Choroid plexus epithelial cell (primary cell): ENCODE data around the gene MAP2K1.
A peak's percentile ranks its signal among the peaks of the same experiment; 100 is the strongest.

ENCODE experiments used
- DNase-seq: peaks from one replicate; pipeline ENCODE4 v3.0.0-alpha.2; 2010; ENCODE audit warnings: low read depth
- H3K4me3 ChIP-seq: 2 replicates; pipeline ENCODE4 v1.5.1; 2011; ENCODE audit warnings: low read depth, mild to moderate bottlenecking, control low read depth, low read length, moderate library complexity
- TF ChIP-seq, protein P1 (sequence below): conservative IDR thresholded peaks from 2 replicates; pipeline ENCODE4 v1.5.1; 2011; ENCODE audit warnings: low read depth, mild to moderate bottlenecking, control low read depth, inconsistent platforms, low read length, moderate library complexity

Gene MAP2K1

DNA sequence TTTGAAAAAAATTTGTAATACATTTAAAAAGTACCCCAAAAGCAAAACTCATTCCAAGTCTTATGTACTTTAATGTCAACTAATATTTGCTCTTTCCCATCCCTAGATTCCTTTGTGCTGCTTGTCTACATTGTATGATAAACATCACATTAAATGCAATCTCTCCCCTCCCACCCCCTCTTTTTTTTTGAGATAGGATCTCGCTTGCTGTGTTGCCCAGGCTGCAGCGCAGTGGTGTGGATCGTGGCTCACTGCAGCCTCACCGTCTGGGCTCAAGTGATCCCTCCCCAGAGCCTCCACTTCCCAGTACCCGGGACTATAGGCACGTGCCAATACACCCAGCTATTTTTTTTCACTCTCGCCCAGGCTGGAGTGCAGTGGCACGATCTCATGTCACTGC, 12.6 kb downstream of the MAP2K1 start:
- DNase-seq = no peak
- TF ChIP-seq, protein P1, sequence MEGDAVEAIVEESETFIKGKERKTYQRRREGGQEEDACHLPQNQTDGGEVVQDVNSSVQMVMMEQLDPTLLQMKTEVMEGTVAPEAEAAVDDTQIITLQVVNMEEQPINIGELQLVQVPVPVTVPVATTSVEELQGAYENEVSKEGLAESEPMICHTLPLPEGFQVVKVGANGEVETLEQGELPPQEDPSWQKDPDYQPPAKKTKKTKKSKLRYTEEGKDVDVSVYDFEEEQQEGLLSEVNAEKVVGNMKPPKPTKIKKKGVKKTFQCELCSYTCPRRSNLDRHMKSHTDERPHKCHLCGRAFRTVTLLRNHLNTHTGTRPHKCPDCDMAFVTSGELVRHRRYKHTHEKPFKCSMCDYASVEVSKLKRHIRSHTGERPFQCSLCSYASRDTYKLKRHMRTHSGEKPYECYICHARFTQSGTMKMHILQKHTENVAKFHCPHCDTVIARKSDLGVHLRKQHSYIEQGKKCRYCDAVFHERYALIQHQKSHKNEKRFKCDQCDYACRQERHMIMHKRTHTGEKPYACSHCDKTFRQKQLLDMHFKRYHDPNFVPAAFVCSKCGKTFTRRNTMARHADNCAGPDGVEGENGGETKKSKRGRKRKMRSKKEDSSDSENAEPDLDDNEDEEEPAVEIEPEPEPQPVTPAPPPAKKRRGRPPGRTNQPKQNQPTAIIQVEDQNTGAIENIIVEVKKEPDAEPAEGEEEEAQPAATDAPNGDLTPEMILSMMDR = no peak
- no peak overlapping the region for H3K4me3 ChIP-seq

DNA sequence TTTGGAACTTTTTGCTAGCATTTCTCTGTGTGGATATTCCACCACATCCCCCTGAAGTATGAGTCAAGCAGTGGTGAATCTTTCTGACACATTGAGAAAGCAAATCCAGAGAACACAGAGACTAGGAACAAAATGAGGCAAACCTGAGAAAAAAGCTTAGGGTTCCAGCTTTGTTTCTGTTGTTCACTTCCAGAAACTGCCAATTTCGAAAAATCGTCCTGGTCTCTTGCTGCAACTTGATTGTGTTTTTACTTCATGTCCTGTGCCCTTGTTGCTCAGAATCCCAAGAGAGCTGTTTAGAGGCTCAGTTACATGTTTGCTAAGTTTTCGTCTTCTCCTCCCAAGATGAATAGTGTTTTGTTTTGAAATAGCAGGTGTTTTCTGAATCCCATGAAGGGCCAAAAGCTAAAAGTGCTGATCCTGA, 13.7 kb downstream of the MAP2K1 start:
- no peak overlapping the region for H3K4me3 ChIP-seq
- DNase-seq = peak; percentile 37
- TF ChIP-seq, protein P1 = no peak

DNA sequence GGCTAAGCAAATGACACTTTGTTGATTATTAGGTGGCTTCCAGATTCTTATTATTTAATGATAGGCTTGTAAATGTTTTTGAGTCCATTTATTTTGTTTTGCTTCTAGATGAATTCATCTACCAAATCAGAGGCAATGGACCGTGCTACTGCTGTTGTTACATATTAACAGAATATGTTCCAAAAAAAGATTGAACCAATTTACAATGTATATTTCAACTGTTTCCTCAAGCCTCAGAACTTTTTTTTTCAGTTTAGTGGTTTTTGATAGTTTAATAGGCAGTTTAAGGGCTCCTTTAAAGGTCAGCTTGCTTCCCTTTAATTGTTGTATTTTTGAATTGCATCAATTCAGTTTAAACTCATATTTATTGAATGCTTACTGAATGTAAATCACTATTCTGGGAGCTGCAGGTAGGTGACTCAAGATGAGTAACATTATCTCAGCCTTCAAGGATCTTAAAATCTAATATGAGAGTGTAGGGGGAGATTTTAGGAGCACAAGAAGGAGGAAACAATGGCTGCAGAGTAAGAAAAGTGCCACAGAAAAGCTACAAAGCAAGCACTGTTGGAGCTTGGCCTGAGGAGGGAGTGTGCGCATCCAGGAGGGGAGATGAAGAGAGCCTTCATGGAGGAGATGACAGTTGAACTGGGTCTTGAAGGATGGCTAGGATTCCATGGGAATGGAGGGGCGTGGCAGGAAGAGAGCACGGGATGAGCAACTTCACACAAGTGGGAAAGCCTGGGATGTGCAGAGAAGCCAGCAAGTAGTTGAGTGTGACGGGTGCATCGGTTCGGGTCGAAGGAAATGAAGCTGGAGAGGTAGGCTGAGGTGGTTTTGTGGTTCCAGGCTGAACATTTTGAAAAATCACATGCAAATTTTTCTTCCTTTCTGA, 14.7 kb downstream of the MAP2K1 start:
- no peak for DNase-seq
- TF ChIP-seq, protein P1 = peak; percentile 22
- H3K4me3 ChIP-seq = no peak overlapping the region

DNA sequence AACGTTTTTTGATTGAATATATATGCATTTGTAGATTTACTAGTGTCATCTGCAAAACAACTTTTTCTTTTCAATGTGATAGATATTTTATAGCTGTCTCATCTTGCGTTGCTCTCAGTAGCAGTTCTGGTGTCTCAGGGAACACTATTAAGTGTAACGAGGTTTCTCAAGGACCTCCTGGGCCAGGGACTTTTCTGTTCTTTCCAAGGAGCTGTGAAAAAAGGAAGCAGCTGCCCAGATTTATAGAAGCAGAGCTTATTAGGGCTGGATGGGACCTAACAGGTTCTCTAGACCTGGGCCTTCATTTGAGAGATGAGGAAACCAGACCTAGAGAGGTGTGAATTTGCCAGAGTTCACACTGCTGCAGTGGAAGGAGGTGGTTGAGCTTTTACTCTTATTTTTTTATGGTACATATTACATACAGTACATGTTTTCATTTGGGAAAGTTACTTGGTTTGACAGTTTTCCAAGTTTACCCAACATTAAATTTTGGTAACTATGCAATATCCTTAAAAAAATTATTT, 16.1 kb downstream of the MAP2K1 start:
- no peak overlapping the region for H3K4me3 ChIP-seq
- TF ChIP-seq, protein P1 = no peak
- DNase-seq = no peak

DNA sequence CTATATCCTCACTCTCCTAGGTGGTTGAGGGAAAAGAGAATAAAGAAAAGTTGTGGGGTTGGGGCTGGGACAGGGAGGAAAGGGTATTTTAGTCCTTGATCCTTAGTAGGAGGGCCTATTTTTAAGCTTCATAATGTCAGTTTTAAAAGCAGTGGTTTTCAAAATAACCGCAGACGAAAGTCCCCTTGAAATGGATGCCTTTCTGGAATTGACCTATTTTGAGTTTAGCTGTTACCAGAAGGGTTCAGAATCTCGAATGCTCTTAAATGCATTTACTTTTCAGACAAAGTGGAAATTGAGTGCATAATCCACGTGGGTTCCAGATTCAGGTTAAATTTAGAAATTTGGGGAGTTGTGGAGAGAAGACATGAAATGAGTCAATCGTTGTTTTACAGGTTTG, 16.6 kb downstream of the MAP2K1 start:
- no peak overlapping the region for H3K4me3 ChIP-seq
- TF ChIP-seq, protein P1 = no peak
- DNase-seq = no peak

DNA sequence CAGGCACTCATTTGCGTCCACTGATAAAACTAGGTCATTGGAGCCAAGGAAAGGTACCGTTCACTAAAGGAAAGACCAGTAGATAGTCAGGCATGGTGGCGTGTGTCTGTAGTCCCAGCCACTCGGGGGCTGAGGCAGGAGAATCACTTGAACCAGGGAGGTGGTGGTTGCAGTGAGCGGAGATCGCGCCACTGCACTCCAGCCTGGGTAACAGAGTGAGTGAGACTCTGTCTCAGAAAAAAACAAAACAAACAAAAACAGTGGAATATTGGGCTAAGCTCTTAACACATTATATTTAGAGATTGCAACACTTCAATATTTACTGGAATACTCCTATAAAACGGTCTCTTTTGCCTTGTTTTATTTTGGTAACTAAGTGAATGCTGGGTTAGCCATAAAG, 17.4 kb downstream of the MAP2K1 start:
- DNase-seq = no peak
- TF ChIP-seq, protein P1 = no peak
- H3K4me3 ChIP-seq = no peak overlapping the region
